Endodermal cell (in vitro differentiated cells): ENCODE measurements around the gene CATSPERD. TPM values are rescaled to one million over a fixed set of nuclear protein-coding genes. Genes with fewer than 3 reads are reported as not detected.

Experiments
- DNase-seq: peaks from one replicate; pipeline ENCODE4 v3.0.0-alpha.2; 2017
- H3K27ac ChIP-seq: 2 replicates; pipeline ENCODE4 v1.5.1; 2013; ENCODE audit warnings: mild to moderate bottlenecking, low read depth, low read length, moderate library complexity
- H3K27me3 ChIP-seq: 2 replicates; pipeline ENCODE4 v1.6.1; 2013; ENCODE audit warnings: mild to moderate bottlenecking, low read length, moderate library complexity; ENCODE audit not compliant: insufficient read depth, control insufficient read depth, poor library complexity, severe bottlenecking
- H3K36me3 ChIP-seq: 2 replicates; pipeline ENCODE4 v1.7.0; 2013; ENCODE audit warnings: mild to moderate bottlenecking, low read length, moderate library complexity; ENCODE audit not compliant: control insufficient read depth, insufficient read depth
- H3K4me1 ChIP-seq: one replicate; pipeline ENCODE4 v1.7.0; 2013; ENCODE audit warnings: low read length; ENCODE audit not compliant: control insufficient read depth, insufficient read depth
- H3K4me3 ChIP-seq: 2 replicates; pipeline ENCODE4 v1.5.1; 2013; ENCODE audit warnings: mild to moderate bottlenecking, low read length, moderate library complexity
- H3K9ac ChIP-seq: 2 replicates; pipeline ENCODE4 v1.6.1; 2013; ENCODE audit warnings: mild to moderate bottlenecking, low read length, moderate library complexity; ENCODE audit not compliant: poor library complexity, severe bottlenecking; ENCODE audit errors: extremely low read depth
- H3K9me3 ChIP-seq: 2 replicates; pipeline ENCODE4 v1.6.1; 2013; ENCODE audit warnings: mild to moderate bottlenecking, low read length, moderate library complexity; ENCODE audit not compliant: control insufficient read depth
- H3K27ac Mint-ChIP-seq: 2 replicates; pipeline ENCODE4 v1.8.0; 2020; ENCODE audit warnings: mixed read lengths
- H3K27me3 Mint-ChIP-seq: 2 replicates; pipeline ENCODE4 v1.8.0; 2021; ENCODE audit warnings: mild to moderate bottlenecking, mixed read lengths; ENCODE audit not compliant: insufficient read depth
- H3K36me3 Mint-ChIP-seq: 2 replicates; pipeline ENCODE4 v1.8.0; 2020; ENCODE audit warnings: low read depth, mixed read lengths
- H3K4me1 Mint-ChIP-seq: 2 replicates; pipeline ENCODE4 v1.8.0; 2020; ENCODE audit warnings: mixed read lengths
- H3K4me3 Mint-ChIP-seq: 2 replicates; pipeline ENCODE4 v1.8.0; 2020; ENCODE audit warnings: mild to moderate bottlenecking, moderate library complexity, mixed read lengths
- H3K9me3 Mint-ChIP-seq: 2 replicates; pipeline ENCODE4 v1.8.0; 2020; ENCODE audit warnings: mild to moderate bottlenecking, mixed read lengths
- CTCF ChIP-seq: fragments of 200-600 bp; sonication (generic); conservative IDR thresholded peaks from 2 replicates; pipeline ENCODE4 v1.5.0; 2021; ENCODE audit warnings: antibody characterized with exemption, mild to moderate bottlenecking
- WGBS, 2 experiments: methylation state at CpG; one replicate each; pipeline versions ENCODE4 v1.1.5 to v1.1.7; 2013; ENCODE audit warnings: missing lambda C conversion rate in 2 of 2, mixed read lengths in 1 of 2; ENCODE audit not compliant: insufficient coverage in 1 of 2, insufficient read length in 1 of 2; 5-methylcytosine and 5-hydroxymethylcytosine counted together
- total RNA-seq, 2 donors: library from RNA; stranded (reverse); fragmentation: NEBNext Ultra II Directional in 1 of 2; extraction: Animal tissue kit (Norgen Biotek cat#: 25700) in 1 of 2; gene quantifications; 2 replicates in 1 of 2; 3 replicates in 1 of 2; pipeline ENCODE4 v1.2.1, GENCODE V29; 2021

The CATSPERD gene
- total RNA-seq, 2 donors from 2014 or later: not detected

DNA sequence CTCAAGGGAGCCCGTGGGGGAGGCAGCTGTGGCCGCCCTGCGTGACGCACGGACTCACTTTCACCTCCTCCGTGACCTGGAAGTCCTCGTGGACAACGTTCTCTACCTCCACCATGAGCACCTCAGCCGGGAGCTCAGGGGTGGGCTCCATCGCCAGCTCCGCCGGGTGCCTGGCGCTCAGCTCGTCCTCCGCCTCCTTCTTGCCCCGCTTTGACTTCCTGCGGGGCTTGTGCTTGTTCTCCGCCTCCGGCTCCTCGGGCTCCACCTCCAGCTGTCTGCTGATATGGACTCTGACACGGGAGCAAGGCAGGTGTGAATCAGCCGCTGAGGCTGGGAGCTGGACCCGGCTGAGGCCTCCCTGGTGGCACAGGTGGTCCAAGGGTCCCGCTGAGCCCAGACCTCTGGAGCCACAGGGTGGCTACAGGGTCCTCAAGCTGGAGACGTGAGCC, 8.7 kb upstream of the CATSPERD start:
- H3K27ac ChIP-seq: no peak overlapping the region
- DNase-seq: no peak
- H3K27ac Mint-ChIP-seq: no peak overlapping the region
- H3K36me3 Mint-ChIP-seq: peaks cover 54% of the 10 kb centered on the region
- no peaks in the 10 kb centered on the region for H3K27me3 Mint-ChIP-seq
- no peaks in the 10 kb centered on the region for H3K9me3 Mint-ChIP-seq
- no peaks in the 10 kb centered on the region for H3K9me3 ChIP-seq
- 95 to 96% methylated on average over 24 to 25 of the region's 25 CpGs for WGBS, 2 experiments
- no peak overlapping the region for H3K9ac ChIP-seq
- peaks cover 54% of the 10 kb centered on the region for H3K36me3 ChIP-seq
- no peak for TF ChIP-seq CTCF
- H3K27me3 ChIP-seq: no peaks in the 10 kb centered on the region
- H3K4me1 ChIP-seq: no peaks in the 10 kb centered on the region
- H3K4me1 Mint-ChIP-seq: no peaks in the 10 kb centered on the region
- H3K4me3 ChIP-seq: no peak overlapping the region
- no peak overlapping the region for H3K4me3 Mint-ChIP-seq

DNA sequence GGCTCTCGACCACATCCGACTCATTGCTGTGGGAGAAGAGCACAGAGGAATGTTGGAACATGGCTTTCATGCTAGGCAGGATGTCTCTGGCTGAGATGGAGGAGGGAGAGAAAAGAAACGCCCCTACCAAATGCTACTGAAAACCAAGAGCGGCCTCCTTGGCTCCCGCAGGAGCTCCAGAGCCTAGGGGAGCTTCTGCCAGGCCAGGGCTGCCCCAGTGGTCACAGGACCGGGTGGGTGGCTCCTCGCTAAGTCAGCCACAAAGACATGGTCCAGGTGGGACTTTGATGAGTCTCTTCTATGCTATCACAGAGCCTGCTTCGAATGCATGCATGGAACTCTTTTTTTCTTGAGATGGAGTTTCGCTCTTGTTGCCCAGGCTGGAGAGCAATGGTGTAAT, 7.2 kb upstream of the CATSPERD start:
- Mint-ChIP-seq H3K9me3 (no peaks in the 10 kb centered on the region), H3K27ac (no peak overlapping the region), H3K27me3 (no peaks in the 10 kb centered on the region), H3K36me3 (peaks cover 49% of the 10 kb centered on the region), H3K4me1 (no peaks in the 10 kb centered on the region), H3K4me3 (no peak overlapping the region)
- Histone ChIP-seq H3K36me3 (peaks cover 64% of the 10 kb centered on the region), H3K4me3 (no peak overlapping the region), H3K27me3 (no peaks in the 10 kb centered on the region), H3K9me3 (no peaks in the 10 kb centered on the region), H3K4me1 (no peaks in the 10 kb centered on the region), H3K9ac (no peak overlapping the region), H3K27ac (no peak overlapping the region)
- WGBS, 2 experiments: 93 to 97% methylated on average over 5 to 9 of the region's 9 CpGs
- TF ChIP-seq CTCF: no peak
- DNase-seq: no peak

DNA sequence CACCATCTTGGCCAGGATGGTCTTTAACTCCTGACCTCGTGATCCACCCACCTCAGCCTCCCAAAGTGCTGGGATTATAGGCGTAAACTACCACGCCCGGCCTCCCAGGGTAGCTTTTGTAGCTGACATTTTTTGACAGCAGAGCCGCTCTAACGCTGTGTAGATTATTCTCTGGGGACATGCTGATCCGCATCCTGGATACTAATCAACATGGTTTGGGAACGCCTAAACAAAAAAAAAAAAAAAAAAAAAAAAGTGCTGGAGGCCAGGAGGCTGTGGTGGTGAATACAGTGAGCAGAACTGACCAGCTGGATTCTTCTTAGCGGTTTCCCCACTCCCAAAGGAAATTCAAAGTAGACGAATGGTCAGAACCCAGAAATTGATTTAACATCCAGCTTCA, 5.6 kb upstream of the CATSPERD start:
- WGBS, 2 experiments: 93 to 96% methylated on average over 7 to 10 of the region's 10 CpGs
- H3K4me1 Mint-ChIP-seq: peaks cover 10% of the 10 kb centered on the region
- Histone ChIP-seq H3K4me3 (no peak overlapping the region), H3K4me1 (peaks cover 3% of the 10 kb centered on the region), H3K36me3 (peaks cover 58% of the 10 kb centered on the region), H3K27ac (no peak overlapping the region), H3K9me3 (no peaks in the 10 kb centered on the region), H3K9ac (no peak overlapping the region), H3K27me3 (no peaks in the 10 kb centered on the region)
- H3K36me3 Mint-ChIP-seq: peaks cover 44% of the 10 kb centered on the region
- no peak for DNase-seq
- H3K27me3 Mint-ChIP-seq: no peaks in the 10 kb centered on the region
- TF ChIP-seq CTCF: no peak
- H3K27ac Mint-ChIP-seq: no peak overlapping the region
- H3K9me3 Mint-ChIP-seq: no peaks in the 10 kb centered on the region
- H3K4me3 Mint-ChIP-seq: no peak overlapping the region
